HepG2 (cell line): ENCODE data around the gene CCDC83. TPM values are rescaled to one million over a fixed set of nuclear protein-coding genes. Genes with fewer than 3 reads are reported as not detected.

Experiments
- ARID2 ChIP-seq: sonication (generic); formaldehyde crosslinking; IDR thresholded peaks from 2 replicates; pipeline ENCODE4 v1.8.1; 2022; ENCODE audit warnings: mild to moderate bottlenecking, missing genetic modification reagents, borderline replicate concordance
- BCL3 ChIP-seq: sonication (generic); formaldehyde crosslinking; IDR thresholded peaks from 2 replicates; pipeline ENCODE4 v1.5.1; 2020; ENCODE audit warnings: mild to moderate bottlenecking, missing genetic modification reagents, moderate library complexity
- CAMTA2 ChIP-seq: sonication (generic); formaldehyde crosslinking; IDR thresholded peaks from 2 replicates; pipeline ENCODE4 v1.4.0; 2020; ENCODE audit warnings: mild to moderate bottlenecking, missing genetic modification reagents, borderline replicate concordance
- EEA1 ChIP-seq: sonication (generic); formaldehyde crosslinking; IDR thresholded peaks from 2 replicates; pipeline ENCODE4 v1.5.1; 2020; ENCODE audit warnings: mild to moderate bottlenecking, missing genetic modification reagents, borderline replicate concordance
- FOSL1 ChIP-seq: sonication (generic); formaldehyde crosslinking; IDR thresholded peaks from 2 replicates; pipeline ENCODE4 v1.9.0; 2021; ENCODE audit warnings: missing genetic modification reagents, borderline replicate concordance
- GLMP ChIP-seq: sonication (generic); formaldehyde crosslinking; IDR thresholded peaks from 2 replicates; pipeline ENCODE4 v1.9.0; 2021; ENCODE audit warnings: missing genetic modification reagents, mild to moderate bottlenecking, borderline replicate concordance
- LRRFIP1 ChIP-seq: sonication (generic); formaldehyde crosslinking; conservative IDR thresholded peaks from 2 replicates; pipeline ENCODE4 v1.4.0; 2020; ENCODE audit warnings: missing genetic modification reagents
- SP2 ChIP-seq: sonication (generic); formaldehyde crosslinking; IDR thresholded peaks from 2 replicates; pipeline ENCODE4 v1.5.1; 2020; ENCODE audit warnings: mild to moderate bottlenecking, missing genetic modification reagents
- ZMAT3 ChIP-seq: sonication (generic); formaldehyde crosslinking; conservative IDR thresholded peaks from 2 replicates; pipeline ENCODE4 v1.7.0; 2021; ENCODE audit warnings: missing genetic modification reagents
- ZMYM4 ChIP-seq: sonication (generic); formaldehyde crosslinking; IDR thresholded peaks from 2 replicates; pipeline ENCODE4 v1.8.1; 2023; ENCODE audit warnings: mild to moderate bottlenecking, missing genetic modification reagents
- ZNF138 ChIP-seq: sonication (generic); formaldehyde crosslinking; IDR thresholded peaks from 2 replicates; pipeline ENCODE4 v1.5.0; 2020; ENCODE audit warnings: mild to moderate bottlenecking, low read depth, missing genetic modification reagents
- ZNF17 ChIP-seq: sonication (generic); formaldehyde crosslinking; IDR thresholded peaks from 2 replicates; pipeline ENCODE4 v1.5.0; 2020; ENCODE audit warnings: mild to moderate bottlenecking, missing genetic modification reagents
- ZNF235 ChIP-seq: sonication (generic); formaldehyde crosslinking; IDR thresholded peaks from 2 replicates; pipeline ENCODE4 v1.8.1; 2023; ENCODE audit warnings: mild to moderate bottlenecking, missing genetic modification reagents, borderline replicate concordance
- ZNF256 ChIP-seq: sonication (generic); formaldehyde crosslinking; conservative IDR thresholded peaks from 2 replicates; pipeline ENCODE4 v1.4.0; 2020; ENCODE audit warnings: missing genetic modification reagents
- ZNF280B ChIP-seq: sonication (generic); formaldehyde crosslinking; IDR thresholded peaks from 2 replicates; pipeline ENCODE4 v1.5.0; 2020; ENCODE audit warnings: missing genetic modification reagents, mild to moderate bottlenecking, borderline replicate concordance
- ZNF33B ChIP-seq: sonication (generic); formaldehyde crosslinking; IDR thresholded peaks from 2 replicates; pipeline ENCODE4 v1.5.1; 2020; ENCODE audit warnings: mild to moderate bottlenecking, missing genetic modification reagents
- ZNF761 ChIP-seq: sonication (generic); formaldehyde crosslinking; conservative IDR thresholded peaks from 2 replicates; pipeline ENCODE4 v1.4.0; 2020; ENCODE audit warnings: mild to moderate bottlenecking, missing genetic modification reagents
- polyA plus RNA-seq, 8 experiments: library from polyadenylated mRNA; depleted of rRNA in 3 of 8; stranded (reverse) in 7 of 8; unstranded in 1 of 8; fragments of >200 nt; fragmentation: Illumina TruSeq in 4 of 8; extraction: Trizol in 4 of 8; gene quantifications; 2 replicates each; pipeline versions ENCODE4 v1.2.1 to v1.2.3, GENCODE V29; 2011 to 2016; ENCODE audit warnings: low read depth in 4 of 8, missing spikeins in 1 of 8, mixed read lengths in 1 of 8; ENCODE audit not compliant: insufficient read depth in 1 of 8
- total RNA-seq, 5 experiments: library from RNA; depleted of rRNA; stranded (reverse); fragments of >200 nt; fragmentation: Illumina TruSeq; extraction: Trizol; gene quantifications; 2 replicates each; pipeline ENCODE4 v1.2.3, GENCODE V29; 2016; ENCODE audit warnings: low read depth in 1 of 5

The CCDC83 gene
- total and polyA plus RNA-seq, 2 of the 13 experiments (the other 11 are each of a cell fraction or from before 2014, with no cell fraction given), result not detected

- peak; percentile 94 for TF ChIP-seq ZNF280B (CRISPR knock-in tag)
- no peak for TF ChIP-seq ZNF17 (CRISPR knock-in tag)
- TF ChIP-seq LRRFIP1 (CRISPR knock-in tag), result no peak
- peak; percentile 85; the same call in 1 of the 2 replicates for TF ChIP-seq CAMTA2 (CRISPR knock-in tag)
- TF ChIP-seq ZNF33B (CRISPR knock-in tag), result peak; percentile 89; the same call in 1 of the 2 replicates
- no peak for TF ChIP-seq ZNF138
- TF ChIP-seq ZMAT3 (CRISPR knock-in tag), result peak; percentile 96
- TF ChIP-seq GLMP (CRISPR knock-in tag), result no peak
- TF ChIP-seq ZNF761 (CRISPR knock-in tag), result peak; percentile 96
- TF ChIP-seq ZMYM4 (CRISPR knock-in tag), result peak; percentile 97
- peak; percentile 84 for TF ChIP-seq ARID2 (CRISPR knock-in tag)
- TF ChIP-seq ZNF235 (CRISPR knock-in tag), result no peak; the same call in 1 of the 2 replicates
- TF ChIP-seq FOSL1, result no peak
- TF ChIP-seq BCL3 (CRISPR knock-in tag), result peak; percentile 89
- no peak for TF ChIP-seq SP2
- peak; percentile 89; the same call in 1 of the 2 replicates for TF ChIP-seq EEA1 (CRISPR knock-in tag)
- no peak for TF ChIP-seq ZNF256 (CRISPR knock-in tag)
These were observed 434 bp upstream of the CCDC83 start (continued) for GRCh38 chr11:85854557-85855340.
